Measurements from ENCODE around the gene GTF2A2. TPM values are rescaled to one million over a fixed set of nuclear protein-coding genes. Genes with fewer than 3 reads are reported as not detected.

GTF2A2 gene
- polyA plus RNA-seq, 1 of the 3 experiments (the other 2 are of a cell fraction), result 77.4 TPM

DNA sequence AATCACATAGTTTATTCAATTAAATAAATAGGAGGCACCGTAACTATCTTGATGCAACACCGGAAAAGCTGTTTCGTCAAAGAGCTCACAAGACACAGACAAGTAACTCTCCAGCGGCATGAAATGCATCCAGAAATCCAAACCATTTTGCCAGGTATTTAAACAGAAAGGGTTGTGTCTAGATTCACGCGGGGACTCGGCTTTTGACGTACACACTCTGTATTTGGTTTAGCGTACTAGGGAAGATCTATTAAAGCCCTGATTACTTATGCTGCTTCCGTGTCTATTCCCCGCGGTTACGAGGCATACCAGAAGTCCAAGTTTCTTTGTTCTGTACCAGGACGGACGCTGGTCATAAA lies 31.1 kb upstream of the GTF2A2 start:
- WGBS (ENCODE audit: low lambda C conversion rate), result under 1% methylated on average over 15 of the region's 15 CpGs
- CTCF ChIA-PET, result interaction anchor here (1.0 to 1.4 kb wide), 2 partner anchors 156 to 639 kb away, joined by 3 to 4 read pairs; no protein-coding TSS in a partner anchor

More for the DNA sequence above, 31.1 kb upstream of the GTF2A2 start:
- H3K36me3 ChIP-seq (replicated peaks in 1 of 2; ENCODE audit: control insufficient read depth in 1 of 2, insufficient read depth in 2 of 2, low read length in 1 of 2), result peaks cover 8 to 25% of the 10 kb centered on the region in 2 experiments
- peaks cover 20% of the 10 kb centered on the region for H3F3A ChIP-seq (replicated peaks; ENCODE audit: insufficient read depth)
- no peaks in the 10 kb centered on the region for H3K27me3 ChIP-seq (ENCODE audit: insufficient read depth)
- POLR2A ChIA-PET, result no interaction called here
- H2AFZ ChIP-seq (ENCODE audit: low read depth), result no peak overlapping the region
- peaks cover 47% of the 10 kb centered on the region for H4K20me1 ChIP-seq (ENCODE audit: insufficient read depth)
- peak overlapping the region; percentile 81 to 86 for H3K4me3 ChIP-seq (ENCODE audit: low read depth in 2 of 2, low read length in 1 of 2)
- no peaks in the 10 kb centered on the region for H3K9me2 ChIP-seq
- H3K4me2 ChIP-seq, result peak overlapping the region; percentile 77
- peaks cover 57% of the 10 kb centered on the region for H3K79me2 ChIP-seq (ENCODE audit: insufficient read depth)
- TF ChIP-seq YY1 (IDR thresholded peaks at IDR 0.05; ENCODE audit: low read depth) (0 out of 2 replicates have a peak, but pooled peaks have one; percentile 2), NFIC (IDR thresholded peaks at IDR 0.05; ENCODE audit: borderline replicate concordance) (0 out of 2 replicates have a peak, but pooled peaks have one; percentile 3), RXRA (IDR thresholded peaks at IDR 0.05; ENCODE audit: borderline replicate concordance, low read depth) (no peak), RCOR1 (IDR thresholded peaks at IDR 0.05; ENCODE audit: low read length) (no peak), CTCF (IDR thresholded peaks at IDR 0.05) (no peak), MXI1 (IDR thresholded peaks at IDR 0.05; ENCODE audit: low read depth, low read length) (no peak; the same call in none of the 2 replicates), FOXJ3 (CRISPR knock-in tag; IDR thresholded peaks at IDR 0.05) (no peak), ZBTB33 (IDR thresholded peaks at IDR 0.05; ENCODE audit: borderline replicate concordance, low read depth) (no peak), USF2 (IDR thresholded peaks at IDR 0.05; ENCODE audit: borderline replicate concordance, low read depth, low read length) (no peak), FOXM1 (IDR thresholded peaks at IDR 0.05; ENCODE audit: low read depth) (no peak), TAF1 (IDR thresholded peaks at IDR 0.05; ENCODE audit: borderline replicate concordance, low read depth, low read length) (no peak), JUND (IDR thresholded peaks at IDR 0.05) (no peak), CHD2 (IDR thresholded peaks at IDR 0.05; ENCODE audit: low read length, partially characterized antibody) (no peak), SMC3 (IDR thresholded peaks at IDR 0.05; ENCODE audit: low read depth, low read length) (no peak), NRF1 (IDR thresholded peaks at IDR 0.05; ENCODE audit: low read depth, low read length) (no peak)
- H3K9ac ChIP-seq, result peak overlapping the region; percentile 99
- peak overlapping the region; percentile 92 to 93 for H3K27ac ChIP-seq (ENCODE audit: low read depth in 2 of 2, low read length in 1 of 2)
- no peak for DNase-seq
- no peaks in the 10 kb centered on the region for H3K9me3 ChIP-seq
- H3K4me1 ChIP-seq (ENCODE audit: control insufficient read depth in 1 of 2, insufficient read depth in 2 of 2, low read depth in 1 of 2, low read length in 1 of 2), result peaks cover 16 to 22% of the 10 kb centered on the region in 2 experiments; a peak in 3 of 4 replicates

All from SK-N-SH (cell line).